NCI-H2029 treated with DMSO at 0.1 percent for 48 hours (cell line): Measurements from ENCODE around the gene CSPG5.
A peak's percentile ranks its signal among the peaks of the same experiment; 100 is the strongest.

Experiments used
- DNase-seq: peaks from one replicate; lab custom pipeline; 2025; lab: John Stamatoyannopoulos, UW

CSPG5 gene

DNA sequence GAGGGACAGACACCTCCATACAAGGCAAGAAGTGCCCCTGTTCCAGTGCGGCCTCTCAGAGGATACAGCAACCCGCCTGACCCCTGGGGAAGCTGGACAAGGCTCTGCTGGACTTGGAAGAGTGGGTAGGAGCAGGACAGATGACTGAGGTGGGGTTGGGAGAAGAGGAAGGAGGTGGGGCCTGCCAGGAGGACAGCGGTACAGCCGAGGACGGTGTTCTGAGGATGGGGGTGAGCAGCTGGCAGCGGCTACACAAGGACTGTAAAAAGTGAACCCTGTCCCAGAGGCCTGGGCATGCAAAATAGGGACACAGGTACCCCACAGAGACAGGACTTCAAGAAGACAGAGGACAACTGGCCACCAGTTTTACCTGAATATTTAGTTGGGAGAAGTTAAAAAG is 41.7 kb downstream of the CSPG5 start:
- DNase-seq: no peak

DNA sequence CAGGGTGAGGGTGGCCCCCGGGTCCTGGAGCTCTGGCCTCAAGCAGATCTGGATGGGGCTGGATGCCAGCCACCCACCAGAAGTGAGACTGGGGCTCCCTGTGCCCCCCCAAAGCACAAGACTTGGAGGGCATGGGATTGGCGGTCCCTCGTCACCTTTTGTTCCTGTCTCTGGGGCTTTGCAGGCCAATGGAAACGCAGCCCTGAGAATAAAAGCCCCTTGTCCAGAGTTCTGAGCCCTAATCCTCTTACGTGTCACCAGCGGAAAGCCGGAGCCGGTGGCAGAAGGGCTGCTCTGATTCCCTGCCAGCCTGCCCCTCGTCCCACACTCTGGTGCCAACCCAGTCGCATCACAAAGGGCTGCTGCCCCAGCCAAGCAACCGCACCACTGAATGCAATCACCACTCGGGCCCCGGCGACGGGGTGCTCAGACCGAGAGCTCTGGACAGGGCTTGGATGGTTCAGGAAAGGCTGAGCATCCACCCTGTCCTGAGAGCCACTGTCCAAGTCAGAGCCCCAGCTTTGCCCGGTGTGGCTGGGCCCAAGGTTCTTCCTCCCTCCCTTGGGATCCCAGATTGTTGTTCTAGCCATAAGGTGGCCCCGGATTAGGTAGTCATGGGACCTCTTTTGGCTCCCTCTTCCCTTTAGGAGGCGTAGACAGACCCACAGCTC is 42.3 kb downstream of the CSPG5 start:
- DNase-seq: no peak

GRCh38 chr3:47533996-47534454 is 44.6 kb downstream of the CSPG5 start:
- DNase-seq: no peak

DNA sequence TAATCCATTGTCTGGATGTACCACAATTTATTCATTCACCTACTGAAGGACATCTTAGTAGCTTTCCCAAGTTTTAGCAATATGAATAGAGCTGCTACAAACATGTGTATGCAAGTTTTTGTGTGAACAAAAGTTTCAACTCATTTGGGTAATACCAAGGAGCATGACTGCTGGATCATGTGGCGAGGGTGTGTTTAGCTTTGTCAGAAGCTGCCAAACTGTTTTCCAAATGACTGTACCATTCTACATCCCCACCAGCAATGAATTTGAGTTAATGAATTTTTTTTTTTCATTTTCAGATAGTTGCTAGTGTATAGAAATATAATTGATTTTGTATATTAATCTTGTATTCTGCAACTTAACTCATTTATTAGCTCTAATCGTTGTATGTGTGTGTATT is 45.2 kb downstream of the CSPG5 start:
- no peak for DNase-seq

- no peak for DNase-seq
Observed at GRCh38 chr3:47527952-47528725, 50.5 kb downstream of the CSPG5 start.

DNA sequence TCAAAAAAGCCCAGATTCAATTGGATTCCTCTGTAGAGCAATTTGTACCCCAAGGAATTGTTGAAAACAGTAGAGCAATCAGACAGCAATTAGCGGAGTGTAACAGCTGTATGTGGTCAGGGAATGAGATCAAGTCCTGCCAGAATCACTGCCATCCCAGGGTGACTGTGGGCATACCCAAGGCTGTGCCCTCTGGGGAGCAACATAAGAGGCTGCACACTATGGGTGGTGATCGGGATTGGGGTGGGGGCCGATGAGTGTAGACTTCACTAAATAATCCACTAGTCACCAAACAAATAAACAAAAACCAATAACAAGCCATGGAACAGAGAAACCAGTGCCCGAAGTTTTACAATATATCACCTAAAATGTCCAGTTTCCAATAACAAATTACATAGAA is 53.0 kb downstream of the CSPG5 start:
- DNase-seq: no peak

DNA sequence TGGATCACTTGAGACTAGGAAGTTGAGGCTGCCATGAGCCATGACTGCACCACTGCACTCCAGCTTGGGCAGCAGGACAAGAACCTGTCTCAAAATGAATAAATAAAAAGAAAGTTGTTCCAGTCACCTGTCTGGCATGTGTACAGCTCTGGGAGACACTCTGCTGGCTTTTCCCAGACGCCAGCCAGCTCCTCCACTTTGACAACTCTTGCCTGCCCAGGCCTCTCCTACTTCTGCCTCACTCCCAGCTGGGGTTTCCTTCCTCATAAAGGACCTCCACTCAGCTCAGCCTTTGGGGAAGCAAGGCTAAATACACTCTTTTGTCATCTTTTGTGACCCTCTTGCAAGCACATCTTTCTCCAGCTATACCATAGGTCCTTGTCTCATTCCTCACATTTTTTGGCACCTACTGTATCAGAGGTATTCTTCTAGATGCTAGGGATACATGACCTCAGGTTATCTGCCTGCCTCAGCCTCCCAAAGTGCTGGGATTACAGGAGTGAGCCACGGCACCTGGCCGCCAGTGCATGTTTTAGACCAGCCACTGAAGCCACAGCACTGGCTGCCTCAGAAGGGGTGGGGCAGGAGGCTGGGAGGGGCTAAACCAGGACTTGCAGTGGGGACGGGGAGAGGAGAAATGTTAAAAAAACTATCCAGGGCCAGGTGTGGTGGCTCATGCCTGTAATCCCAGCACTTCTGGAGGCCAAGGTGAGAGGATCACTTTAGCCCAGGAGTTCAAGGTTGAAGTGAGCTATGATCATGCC is 55.2 kb downstream of the CSPG5 start:
- DNase-seq: no peak

DNA sequence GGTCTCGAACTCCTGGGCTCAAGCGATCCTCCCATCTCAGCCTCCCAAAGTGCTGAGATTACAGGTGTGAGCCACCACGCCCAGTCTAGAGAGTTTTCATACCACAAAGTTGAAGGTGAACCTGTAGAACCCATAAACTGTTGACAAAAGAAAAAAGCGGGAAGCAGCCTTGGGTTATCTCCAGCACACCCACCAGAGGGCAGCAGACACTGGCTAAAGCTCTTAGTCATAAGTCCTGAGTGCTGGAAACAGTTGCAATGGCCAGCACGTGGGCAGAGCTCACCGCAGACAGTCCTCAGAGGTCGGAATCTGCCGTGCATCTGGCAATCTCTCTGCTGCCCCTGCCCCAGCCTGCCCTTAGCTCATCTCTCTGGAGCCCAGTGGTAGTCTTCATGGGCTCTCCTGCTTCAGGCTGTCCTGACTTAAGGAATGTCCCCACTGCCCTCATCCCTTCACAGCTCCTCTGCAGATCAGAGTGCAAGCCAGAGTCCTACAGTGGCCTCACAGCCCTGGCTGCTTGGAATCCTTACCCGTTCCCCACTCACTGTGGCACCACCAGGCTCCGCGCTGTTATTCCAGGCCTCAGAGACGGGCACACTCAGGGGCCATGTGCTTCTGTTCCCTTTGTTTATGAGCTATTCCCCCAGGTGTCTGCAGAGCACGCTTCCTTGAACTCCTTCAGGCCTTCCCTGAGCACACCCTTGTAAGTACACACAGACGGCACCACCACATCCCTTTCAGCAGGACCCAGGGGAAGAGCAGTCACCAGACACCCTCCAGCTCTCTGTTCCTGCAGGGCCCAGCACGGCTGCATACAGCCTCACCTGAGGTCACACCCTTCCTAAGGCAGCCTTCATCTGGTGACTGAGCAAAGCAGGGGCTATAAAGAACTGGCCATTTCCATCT is 56.3 kb downstream of the CSPG5 start:
- peak; percentile 96 for DNase-seq

DNA sequence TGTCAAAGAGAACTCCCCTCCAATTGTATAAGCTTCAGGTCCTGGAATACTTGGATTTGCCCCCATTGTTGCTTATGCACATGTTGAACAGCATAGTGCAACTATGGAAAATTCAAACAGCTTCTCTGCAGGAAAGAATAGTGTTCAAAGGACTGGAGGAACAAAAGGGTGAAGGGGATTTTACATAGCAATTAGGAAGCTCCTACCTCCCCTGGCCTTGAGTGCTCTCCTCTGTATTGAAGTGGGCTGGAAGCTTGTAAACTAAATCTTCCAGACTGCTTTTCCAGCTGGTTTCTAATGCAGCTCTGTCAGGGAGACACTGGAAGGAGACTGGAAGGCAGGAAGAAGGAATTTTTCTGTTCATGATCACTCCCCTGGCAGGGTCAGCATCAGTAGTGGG is 57.9 kb downstream of the CSPG5 start:
- DNase-seq: no peak

DNA sequence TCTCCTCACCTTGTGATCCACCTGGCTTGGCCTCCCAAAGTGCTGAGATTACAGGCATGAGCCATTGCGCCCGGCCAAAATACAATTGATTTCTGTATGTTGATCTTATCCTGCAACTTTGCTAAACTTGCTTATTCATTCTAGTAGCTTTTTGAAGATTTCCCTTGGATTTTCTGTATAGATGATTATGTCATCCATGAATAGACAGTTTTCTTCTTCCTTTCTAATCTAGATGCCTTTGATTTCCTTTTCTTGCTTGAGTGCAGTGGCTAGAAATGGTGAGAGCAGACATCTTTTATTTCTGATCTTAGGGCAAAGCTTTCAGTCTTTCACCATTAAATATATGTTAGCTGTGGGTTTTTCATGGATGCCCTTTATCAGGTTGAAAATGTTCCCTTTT is 60.7 kb downstream of the CSPG5 start:
- DNase-seq: no peak

GRCh38 chr3:47515864-47516319 is 62.8 kb downstream of the CSPG5 start:
- DNase-seq: no peak

GRCh38 chr3:47515100-47515499 is 63.6 kb downstream of the CSPG5 start:
- no peak for DNase-seq

DNA sequence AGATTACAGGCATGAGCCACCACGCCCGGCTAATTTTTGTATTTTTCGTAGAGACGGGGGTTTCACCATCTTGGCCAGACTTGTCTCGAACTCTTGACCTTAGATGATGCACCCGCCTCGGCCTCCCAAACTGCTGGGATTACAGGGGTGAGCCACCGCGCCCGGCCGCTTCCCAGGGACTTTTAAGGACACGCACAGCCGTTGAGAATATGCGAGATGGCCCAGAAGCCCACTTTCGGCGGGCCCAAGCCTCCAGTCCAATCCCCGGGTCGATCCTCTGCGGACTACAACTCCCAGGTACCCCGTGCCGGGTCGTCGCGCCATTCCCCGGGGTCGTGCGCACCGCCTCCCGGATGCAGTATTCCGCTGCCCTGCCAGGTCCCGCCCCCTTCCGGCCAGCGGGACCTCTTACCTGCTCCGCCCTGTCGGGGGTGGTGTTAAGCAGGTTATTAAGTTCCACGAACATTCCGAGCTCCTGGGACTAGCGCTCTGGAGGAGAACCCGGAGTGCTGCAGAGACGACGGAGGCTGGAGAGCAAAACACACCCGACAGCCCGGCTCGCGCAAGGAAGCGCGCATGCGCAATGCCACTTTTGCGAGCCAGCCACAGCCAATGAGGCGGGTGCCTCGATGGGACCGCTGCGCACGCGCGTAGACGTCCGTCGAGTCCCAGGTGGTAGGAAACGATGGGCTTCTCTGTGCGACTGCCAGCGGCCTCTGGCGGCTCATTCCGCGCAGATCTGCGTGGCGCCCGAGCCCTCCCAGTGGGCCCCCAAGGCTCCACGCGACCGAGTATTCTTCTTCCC is 65.3 kb downstream of the CSPG5 start, which contains the start of gene ELP6:
Gene ELP6 (minus strand): TSS at position 588 of the 805 bp plus-strand sequence. CDS start 122 bp downstream, at position 466.
- DNase-seq: peak; percentile 97

DNA sequence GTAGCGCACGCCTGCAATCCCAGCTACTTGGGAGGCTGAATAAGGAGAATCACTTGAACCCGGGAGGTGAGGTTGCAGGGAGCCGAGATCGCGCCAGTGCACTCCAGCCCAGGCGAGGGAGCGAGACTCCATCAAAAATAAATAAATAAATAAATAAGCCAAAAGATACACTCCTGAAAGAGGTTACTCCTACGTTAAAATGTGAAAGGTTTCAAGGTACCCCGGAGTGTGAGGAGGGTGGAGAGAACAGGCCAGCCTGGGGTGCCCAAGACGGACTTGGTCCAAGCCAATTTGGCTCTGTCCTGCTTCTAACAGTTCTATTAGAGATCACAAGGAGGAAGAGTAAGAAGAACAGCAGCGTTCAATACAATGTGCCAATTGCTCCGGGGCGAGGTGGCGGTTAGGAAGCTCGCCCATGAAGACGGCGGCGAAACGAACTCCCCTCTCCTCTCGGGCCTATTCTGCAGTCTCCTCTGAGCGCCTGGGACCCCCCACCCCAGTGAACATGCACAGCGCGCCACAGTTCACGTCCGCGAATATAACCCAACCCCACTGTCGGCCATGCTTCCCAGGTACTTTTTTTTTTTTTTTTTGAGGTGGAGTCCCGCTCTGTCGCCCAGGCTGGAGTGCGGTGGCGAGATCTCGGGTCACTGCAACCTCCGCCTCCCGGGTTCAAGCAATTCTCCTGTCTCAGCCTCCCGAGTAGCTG is 66.1 kb downstream of the CSPG5 start:
- DNase-seq: peak; percentile 21
